GM18505 (cell line): ENCODE measurements around the gene SLC9A3.

Experiments used
- ATAC-seq: cut with Tn5 transposase; IDR thresholded peaks from one replicate; pipeline ENCODE4 v1.9.1; 2021; ENCODE audit not compliant: unreplicated experiment
- POLR2A ChIP-seq: IDR thresholded peaks from 4 replicates; pipeline ENCODE4 v1.6.1; 2011; ENCODE audit warnings: borderline replicate concordance; ENCODE audit not compliant: insufficient read depth, insufficient read length; ENCODE audit errors: extremely low read depth

SLC9A3 gene

DNA sequence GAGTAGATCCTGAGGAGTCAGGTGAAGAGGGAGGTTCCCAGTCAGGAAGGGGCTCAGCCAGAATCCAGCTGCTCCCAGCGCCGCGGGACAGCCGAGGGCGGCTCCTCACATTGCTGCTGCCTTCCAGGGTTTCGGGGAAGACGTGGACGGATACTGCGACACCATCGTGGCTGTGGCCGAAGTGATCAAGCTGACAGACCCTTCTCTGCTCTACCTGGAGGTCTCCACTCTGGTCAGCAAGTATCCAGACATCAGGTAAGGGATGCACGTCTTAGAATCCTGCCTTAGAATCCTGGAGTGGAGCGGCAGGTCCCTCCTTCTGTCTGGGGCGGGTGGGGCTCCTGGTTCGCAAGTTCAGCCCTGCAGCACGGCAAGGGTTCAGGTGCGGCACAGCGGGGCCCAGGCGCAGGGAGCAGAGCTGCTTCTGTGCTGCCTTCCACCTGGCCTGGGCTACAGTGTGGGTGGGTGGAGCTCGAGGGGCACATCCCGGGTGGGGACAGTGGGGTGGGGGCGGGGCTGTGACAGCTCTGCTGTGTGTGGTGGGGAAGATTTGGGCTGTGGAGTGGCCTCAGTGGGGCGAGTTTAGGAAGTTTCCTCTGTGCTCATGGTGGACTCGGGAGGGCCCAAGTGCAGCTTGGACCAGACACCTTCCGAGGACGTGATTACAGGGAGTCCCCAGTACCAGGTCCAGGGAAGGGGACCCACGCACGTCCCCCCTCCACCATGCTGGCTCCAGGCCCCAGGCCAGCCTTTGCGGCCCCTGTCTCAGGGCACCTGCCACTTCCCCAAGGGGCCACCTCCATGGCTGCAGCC lies 58.5 kb downstream of the SLC9A3 start:
- no peak for ATAC-seq
- TF ChIP-seq POLR2A = no peak

DNA sequence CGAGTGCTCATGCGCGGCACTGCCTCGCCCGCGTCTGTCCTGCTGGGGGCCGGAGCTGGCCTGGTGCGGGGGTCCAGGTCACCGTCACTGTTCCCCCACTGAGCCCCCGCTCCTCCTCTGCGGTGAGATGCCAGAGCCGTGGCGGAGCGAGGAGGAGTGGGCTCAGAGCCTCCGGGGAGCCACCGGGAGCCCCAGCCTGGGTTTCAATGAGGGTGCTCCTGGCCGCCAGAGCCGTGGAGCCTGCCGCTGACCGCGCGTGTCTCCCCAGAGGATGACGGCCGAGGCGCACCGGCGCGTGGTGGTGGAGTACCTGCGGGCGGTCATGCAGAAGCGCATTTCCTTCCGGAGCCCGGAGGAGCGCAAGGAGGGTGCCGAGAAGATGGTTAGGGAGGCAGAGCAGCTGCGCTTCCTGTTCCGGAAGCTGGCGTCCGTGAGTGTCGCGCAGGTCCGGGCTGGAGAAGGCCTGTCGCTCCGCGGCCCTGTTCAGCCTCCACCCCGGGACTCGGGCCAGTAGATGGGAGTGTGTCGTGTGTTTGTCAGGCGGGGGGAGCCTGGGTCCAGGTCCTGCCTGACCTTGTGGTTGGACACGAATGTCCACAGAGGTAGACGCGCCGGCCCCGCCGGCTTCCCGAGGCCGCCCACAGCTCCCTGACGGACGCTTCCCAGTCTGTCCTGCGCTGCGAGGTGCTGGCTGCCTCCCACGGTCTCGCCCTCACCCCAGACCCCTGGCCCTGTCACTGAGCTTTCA lies 59.2 kb downstream of the SLC9A3 start:
- ATAC-seq = no peak
- no peak for TF ChIP-seq POLR2A

DNA sequence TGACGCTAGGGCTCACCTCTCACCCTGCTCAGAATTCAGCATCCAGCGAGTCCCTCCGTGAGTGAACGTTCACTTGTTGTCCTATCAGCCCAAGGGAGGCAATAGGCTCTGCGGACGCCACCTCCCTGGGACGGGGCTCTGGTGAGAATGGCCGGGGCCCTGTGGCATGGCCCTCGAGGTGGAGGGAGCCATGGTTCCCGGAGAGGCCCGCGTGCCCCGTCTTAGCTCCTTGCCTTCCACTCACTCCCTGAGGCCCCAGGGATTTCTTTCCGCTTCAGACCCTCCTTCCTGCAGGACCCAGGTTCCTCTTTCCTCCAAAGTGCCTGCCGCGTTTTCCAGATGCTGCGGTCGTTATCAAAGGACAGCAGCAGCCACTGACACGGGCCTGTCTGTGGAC lies 59.8 kb downstream of the SLC9A3 start:
- ATAC-seq = no peak
- TF ChIP-seq POLR2A = no peak

DNA sequence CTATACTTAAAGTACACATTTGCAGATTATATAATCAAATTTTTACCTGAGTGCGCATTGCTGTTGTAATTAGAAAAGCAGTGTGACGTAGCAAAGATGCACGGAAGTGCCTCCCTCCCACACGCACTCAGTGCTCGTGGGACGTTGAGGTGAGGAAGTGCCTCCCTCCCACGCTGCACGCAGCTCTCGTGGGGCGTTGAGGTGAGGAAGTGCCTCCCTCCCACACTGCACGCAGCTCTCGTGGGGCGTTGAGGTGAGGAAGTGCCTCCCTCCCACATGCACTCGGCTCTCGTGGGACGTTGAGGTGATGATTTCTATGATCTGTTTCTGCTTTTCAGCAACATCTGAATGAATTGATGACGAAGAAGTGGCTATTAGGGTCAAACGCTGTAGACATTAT lies 60.3 kb downstream of the SLC9A3 start:
- no peak for TF ChIP-seq POLR2A
- no peak for ATAC-seq

DNA sequence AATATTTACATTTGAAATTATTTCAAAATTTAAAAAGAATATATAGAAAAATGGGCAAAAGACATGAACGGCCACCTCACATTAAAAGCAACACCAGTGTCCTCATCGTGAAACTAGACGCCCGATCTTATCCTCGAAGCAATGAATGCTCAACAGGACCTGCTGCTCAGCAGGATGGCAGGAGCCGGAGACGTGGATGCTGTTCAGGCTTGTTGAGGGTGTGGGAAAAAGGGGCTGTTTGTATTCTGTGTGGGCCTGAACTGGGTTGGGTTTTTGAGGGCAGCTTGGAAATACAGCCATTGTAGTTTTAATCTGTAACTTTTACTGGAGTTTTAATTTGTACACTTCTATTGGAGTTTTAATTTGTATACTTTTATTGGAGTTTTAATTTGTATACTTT lies 60.9 kb downstream of the SLC9A3 start:
- no peak for TF ChIP-seq POLR2A
- ATAC-seq = no peak

DNA sequence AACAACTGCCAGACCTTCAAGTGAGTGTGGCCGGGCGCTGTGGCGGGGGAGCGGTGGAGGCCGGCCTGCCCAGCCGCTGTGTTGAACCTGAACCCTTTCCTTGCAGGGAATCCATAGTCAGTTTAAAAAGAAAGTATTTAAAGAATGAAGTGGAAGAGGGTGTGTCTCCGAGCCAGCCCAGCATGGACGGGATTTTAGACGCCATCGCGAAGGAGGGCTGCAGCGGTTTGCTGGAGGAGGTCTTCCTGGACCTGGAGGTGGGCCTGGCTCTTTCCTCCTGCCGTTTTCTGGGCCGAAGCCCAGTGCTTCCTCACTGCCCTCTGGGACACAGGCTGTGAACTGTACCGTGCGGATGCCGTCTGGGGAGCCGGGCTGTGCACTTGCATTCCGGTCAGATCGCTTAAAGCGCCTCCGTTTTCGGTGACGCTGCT lies 62.2 kb downstream of the SLC9A3 start:
- no peak for ATAC-seq
- TF ChIP-seq POLR2A = no peak

DNA sequence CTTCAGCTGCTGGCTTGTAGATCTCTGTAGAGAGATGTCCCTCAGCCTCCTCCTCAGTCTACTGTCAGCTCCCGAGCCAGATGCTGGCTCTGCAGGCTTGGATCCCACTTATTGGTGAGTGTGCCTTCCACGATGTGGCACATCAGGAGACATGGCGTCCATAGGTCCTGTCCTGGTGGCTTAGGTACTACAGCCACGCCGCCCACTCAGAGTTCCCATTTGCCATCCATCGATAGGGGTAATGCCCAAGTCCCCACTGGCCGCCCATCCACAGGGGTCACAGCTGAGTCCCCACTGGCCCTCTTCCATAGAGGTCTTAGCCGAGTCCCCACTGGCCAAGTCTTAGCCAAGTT lies 64.0 kb downstream of the SLC9A3 start:
- TF ChIP-seq POLR2A = no peak
- no peak for ATAC-seq

DNA sequence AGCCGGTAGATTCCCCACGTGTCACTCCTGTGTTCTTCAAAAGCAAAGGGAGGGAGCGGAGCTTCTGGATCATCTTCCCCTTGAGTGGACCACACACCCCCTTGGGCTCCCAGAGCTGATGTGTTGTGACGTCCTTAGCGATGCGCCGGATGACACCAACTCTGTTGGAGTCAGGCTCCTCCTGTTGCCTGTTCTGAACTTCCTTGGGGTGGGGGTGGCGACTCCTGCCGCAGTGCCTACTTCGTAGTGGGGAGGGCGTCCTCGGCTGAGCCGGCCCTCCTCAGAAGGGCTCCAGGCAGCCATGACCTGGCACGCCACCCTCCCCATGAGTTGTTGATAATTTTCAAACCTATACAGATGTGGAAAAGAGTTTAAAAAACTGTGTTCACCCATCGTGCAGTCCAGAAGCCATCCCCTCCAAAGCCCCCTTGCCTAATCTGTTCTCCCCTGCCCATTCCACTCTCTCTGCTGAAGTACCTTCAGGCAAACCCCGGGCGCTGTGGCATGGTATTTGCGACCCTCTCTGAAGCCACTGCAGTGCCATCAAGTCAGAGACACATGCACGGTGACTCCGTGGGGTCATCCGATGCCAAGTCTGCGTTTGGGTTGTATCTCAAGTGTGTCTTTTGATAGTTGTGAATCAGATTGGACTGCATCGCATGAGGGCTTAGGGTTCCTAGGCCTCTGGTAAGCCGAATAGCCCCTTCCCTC lies 64.5 kb downstream of the SLC9A3 start:
- TF ChIP-seq POLR2A = no peak
- ATAC-seq = no peak

DNA sequence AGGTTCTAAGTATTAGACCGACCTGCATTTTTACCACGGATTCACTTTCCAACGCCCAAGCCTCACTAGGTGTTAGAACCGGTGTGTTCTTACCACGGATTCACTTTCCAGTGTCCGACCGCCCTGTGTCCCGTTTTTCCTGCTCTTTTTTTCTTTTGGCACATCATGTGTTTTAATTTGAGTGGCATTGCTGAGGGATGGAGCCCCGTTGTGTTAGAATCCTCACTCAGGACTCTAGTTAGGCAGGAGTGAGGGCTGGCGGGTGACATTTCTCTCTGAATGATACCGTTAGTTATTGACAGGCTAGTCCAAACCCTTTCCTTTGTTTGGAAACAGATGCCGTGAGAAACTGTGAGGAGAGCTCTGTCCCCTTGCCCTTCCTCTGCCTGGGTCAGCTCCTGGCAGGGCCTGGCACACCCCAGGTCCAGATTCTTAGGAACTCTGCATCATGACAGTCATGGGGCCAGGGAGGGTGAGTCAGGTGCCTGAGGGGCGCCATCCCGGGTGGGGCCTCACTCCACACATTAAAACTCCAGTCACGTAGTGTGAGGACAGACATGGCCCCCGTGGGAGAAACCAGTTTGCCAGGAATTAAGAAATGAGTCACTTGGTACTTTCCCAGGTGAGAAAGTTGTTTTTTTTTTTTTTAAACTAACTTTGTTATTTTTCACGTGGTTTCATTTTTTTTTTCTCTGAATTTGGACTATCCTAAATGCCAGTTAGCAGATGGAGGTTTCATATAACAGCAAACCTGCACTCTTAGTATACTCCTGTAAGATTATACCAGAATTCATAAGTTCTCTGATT lies 65.5 kb downstream of the SLC9A3 start:
- TF ChIP-seq POLR2A = no peak
- ATAC-seq = no peak

DNA sequence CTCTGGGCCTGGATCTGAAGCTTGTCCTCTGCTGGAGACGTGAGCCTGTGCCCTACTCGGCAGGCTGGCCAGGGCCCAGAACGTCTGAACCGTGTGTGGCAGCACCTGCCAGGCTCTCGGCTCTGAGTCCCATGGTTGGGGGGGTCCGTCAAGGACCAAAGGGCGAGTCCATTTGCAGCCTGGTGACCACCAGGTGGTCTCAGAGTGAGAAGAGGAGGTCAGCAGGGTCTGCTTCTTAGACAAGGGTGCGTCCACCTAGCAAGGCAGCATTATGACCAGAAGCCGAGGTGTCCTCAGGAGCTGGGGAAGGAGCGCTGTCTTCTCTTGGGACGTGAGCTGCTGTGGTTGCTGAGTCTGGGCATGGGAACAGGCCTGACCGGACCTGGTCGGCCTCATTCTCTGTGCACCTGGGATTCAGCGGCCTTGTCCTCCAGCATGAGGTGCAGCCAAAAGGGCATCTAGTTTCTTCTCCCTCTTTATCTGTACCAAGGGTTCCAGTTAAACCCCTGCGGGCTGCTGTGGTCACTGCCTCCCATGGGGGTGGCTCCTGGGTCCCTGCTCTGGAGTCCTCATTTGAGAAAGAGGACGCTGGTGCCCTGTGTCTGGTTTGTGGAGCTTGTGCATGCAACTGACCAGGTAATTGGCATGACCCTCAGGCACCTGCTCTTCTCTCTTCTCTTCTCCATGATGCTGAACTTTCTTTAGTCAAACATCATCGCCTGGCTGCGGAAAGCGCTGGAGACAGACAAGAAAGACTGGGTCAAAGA lies 66.9 kb downstream of the SLC9A3 start:
- no peak for TF ChIP-seq POLR2A
- no peak for ATAC-seq

DNA sequence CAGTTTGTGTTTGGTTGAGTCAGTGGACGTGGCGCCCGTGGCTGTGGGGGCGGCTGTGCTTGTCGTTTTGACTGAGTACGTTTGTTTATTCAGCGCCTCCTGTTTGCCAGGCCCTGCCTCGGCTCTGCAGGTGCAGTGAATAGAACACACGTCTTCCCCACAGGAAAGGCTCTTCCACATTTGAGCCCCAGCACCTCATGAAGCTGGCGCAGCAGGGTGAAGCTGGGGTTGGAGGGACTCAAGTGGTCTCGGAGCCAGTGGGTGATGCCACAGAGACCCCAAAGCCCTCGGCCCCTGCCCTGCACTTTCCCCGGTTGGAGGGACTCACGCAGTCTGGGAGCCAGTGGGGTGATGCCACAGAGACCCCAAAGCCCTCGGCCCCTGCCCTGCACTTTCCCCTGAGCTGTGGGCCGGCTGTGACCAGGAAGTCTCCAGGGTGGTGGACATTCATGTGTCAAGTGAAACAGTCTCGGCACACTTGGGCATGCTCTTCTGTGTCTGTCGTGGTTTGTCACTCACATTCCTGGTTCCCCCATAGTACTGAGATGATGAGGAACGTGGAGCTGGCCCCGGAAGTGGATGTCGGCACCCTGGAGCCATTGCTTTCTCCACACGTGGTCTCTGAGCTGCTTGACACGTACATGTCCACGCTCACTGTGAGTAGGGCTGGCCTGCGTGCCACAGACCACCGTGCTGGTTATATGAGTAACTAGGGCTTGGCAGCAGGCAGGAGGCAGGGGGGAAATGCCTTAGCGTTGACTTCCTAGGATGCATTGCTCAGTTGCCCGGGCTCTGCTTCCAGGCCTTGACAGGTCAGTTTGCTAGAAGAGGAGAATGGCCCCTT lies 67.7 kb downstream of the SLC9A3 start:
- no peak for TF ChIP-seq POLR2A
- no peak for ATAC-seq
